Lung (tissue), 12 donors: ENCODE data around the gene FUNDC2. TPM values are rescaled to one million over a fixed set of nuclear protein-coding genes. Genes with fewer than 3 reads are reported as not detected.

Experiments used
- ATAC-seq: fragments of 200-7000 bp; cut with Tn5 transposase; one replicate; pipeline ENCODE4 v1.9.1; 2020; ENCODE audit warnings: moderate number of reproducible peaks; ENCODE audit not compliant: insufficient read depth, low FRiP score
- DNase-seq, 3 donors: peaks; one replicate each; pipeline ENCODE4 v3.0.0-alpha.2; 2013 to 2017
- H3K27ac ChIP-seq, 2 donors: one replicate each; pipeline ENCODE4 v1.5.1; 2013; ENCODE audit warnings: mild to moderate bottlenecking in 2 of 2, moderate library complexity in 2 of 2, control low read depth in 1 of 2, inconsistent platforms in 1 of 2, low read depth in 1 of 2, low read length in 1 of 2
- H3K27me3 ChIP-seq, 3 donors: one replicate each; pipeline ENCODE4 v1.5.1; 2013; ENCODE audit warnings: low read length in 2 of 3; ENCODE audit not compliant: control insufficient read depth in 3 of 3, insufficient read depth in 3 of 3
- H3K36me3 ChIP-seq, 4 donors: one replicate each; pipeline ENCODE4 v1.5.1; 2013; ENCODE audit warnings: low read length in 4 of 4, mild to moderate bottlenecking in 1 of 4, moderate library complexity in 1 of 4; ENCODE audit not compliant: control insufficient read depth in 4 of 4, insufficient read depth in 4 of 4
- H3K4me1 ChIP-seq, 5 donors: one replicate each; pipeline ENCODE4 v1.5.1; 2013; ENCODE audit warnings: low read length in 5 of 5, mild to moderate bottlenecking in 2 of 5, moderate library complexity in 1 of 5; ENCODE audit not compliant: control insufficient read depth in 5 of 5, insufficient read depth in 5 of 5
- H3K4me3 ChIP-seq: one replicate; pipeline ENCODE4 v1.5.1; 2013; ENCODE audit warnings: mild to moderate bottlenecking, control low read depth, moderate library complexity
- H3K9ac ChIP-seq, 2 donors: one replicate each; pipeline ENCODE4 v1.5.1; 2013; ENCODE audit warnings: low read length in 2 of 2, control low read depth in 1 of 2; ENCODE audit not compliant: insufficient read depth in 1 of 2
- H3K9me3 ChIP-seq, 4 donors: one replicate each; pipeline ENCODE4 v1.5.1; 2013; ENCODE audit warnings: low read length in 3 of 4, mild to moderate bottlenecking in 1 of 4, moderate library complexity in 1 of 4; ENCODE audit not compliant: control insufficient read depth in 4 of 4, insufficient read depth in 3 of 4
- WGBS, 2 donors: extraction: QIAGEN DNeasy Blood & Tissue Kit; methylation state at CpG; one replicate each; pipeline ENCODE4 v1.1.7; 2013; 5-methylcytosine and 5-hydroxymethylcytosine counted together
- polyA plus RNA-seq, 2 donors: library from polyadenylated mRNA; stranded (reverse); fragments of 200-250 nt; gene quantifications; one replicate each; pipeline ENCODE4 v1.2.1, GENCODE V29; 2013
- total RNA-seq, 2 donors: library from RNA; depleted of rRNA in 1 of 2; stranded (reverse); fragments of >200 nt in 1 of 2; gene quantifications; one replicate each; pipeline ENCODE4 v1.2.1, GENCODE V29; 2014 to 2021
- TF ChIP-seq, protein P1 (sequence below): IDR thresholded peaks from 2 replicates; pipeline ENCODE4 v1.5.1; 2012; ENCODE audit warnings: mild to moderate bottlenecking; ENCODE audit errors: control extremely low read depth, extremely low read depth
- donor health status: control.
- donor health status: control.
- donor health status: Bipolar disorder and iron deficiency.
- donor health status: healthy.
- donor health status: DM: yes; HTN: yes; CAD: no.

Gene FUNDC2
- total and polyA plus RNA-seq, 4 donors, result 43.5 to 106 (median 86.1) TPM

DNA sequence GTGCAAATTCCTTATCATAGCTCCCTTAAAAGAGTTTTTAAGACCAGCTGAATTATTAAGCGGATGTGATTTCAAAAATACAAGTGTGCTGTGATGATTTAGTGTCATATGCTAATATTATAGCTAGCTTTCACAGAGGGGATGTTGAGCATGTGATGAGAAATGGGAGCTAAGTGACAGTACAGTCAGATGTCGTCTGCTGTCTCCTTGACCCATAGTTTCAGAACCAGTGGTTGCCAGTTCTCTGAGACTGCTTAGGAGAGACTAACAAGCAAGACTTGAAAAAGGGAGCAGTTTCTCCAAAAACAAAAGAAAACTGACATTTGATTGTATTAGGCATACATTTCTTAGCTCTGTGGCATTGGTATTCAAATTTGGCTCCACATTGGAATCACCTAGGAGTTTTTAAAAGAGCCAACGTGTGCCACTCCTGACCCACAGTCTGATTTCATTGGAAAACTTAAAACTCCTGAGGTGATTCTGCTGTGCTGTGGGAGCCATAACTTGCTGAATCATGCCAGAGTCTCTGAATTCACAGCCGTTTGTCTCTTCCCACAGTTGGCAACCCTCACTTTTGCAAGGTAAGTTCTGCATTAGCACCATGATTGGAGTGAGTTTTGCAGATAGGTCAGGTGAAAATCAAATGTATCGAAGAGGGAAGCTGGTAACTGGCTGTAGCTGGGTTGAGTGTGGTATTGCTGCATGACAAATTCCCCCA is 20.3 kb downstream of the FUNDC2 start:
- peaks cover 0 to 14% (median 0%) of the 10 kb centered on the region in 5 donors for H3K4me1 ChIP-seq
- H3K27ac ChIP-seq, result no peak overlapping the region
- WGBS, 2 donors, result 64 to 82% methylated on average over 5 of the region's 5 CpGs
- H3K9ac ChIP-seq, result no peak overlapping the region
- H3K27me3 ChIP-seq, result no peaks in the 10 kb centered on the region
- no peak overlapping the region for H3K4me3 ChIP-seq
- ATAC-seq (no peak), DNase-seq (no peak)
- H3K36me3 ChIP-seq, result peaks cover 0 to 9% (median 4%) of the 10 kb centered on the region in 4 donors
- H3K9me3 ChIP-seq, result no peaks in the 10 kb centered on the region
- TF ChIP-seq, protein P1, sequence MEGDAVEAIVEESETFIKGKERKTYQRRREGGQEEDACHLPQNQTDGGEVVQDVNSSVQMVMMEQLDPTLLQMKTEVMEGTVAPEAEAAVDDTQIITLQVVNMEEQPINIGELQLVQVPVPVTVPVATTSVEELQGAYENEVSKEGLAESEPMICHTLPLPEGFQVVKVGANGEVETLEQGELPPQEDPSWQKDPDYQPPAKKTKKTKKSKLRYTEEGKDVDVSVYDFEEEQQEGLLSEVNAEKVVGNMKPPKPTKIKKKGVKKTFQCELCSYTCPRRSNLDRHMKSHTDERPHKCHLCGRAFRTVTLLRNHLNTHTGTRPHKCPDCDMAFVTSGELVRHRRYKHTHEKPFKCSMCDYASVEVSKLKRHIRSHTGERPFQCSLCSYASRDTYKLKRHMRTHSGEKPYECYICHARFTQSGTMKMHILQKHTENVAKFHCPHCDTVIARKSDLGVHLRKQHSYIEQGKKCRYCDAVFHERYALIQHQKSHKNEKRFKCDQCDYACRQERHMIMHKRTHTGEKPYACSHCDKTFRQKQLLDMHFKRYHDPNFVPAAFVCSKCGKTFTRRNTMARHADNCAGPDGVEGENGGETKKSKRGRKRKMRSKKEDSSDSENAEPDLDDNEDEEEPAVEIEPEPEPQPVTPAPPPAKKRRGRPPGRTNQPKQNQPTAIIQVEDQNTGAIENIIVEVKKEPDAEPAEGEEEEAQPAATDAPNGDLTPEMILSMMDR, result no peak

DNA sequence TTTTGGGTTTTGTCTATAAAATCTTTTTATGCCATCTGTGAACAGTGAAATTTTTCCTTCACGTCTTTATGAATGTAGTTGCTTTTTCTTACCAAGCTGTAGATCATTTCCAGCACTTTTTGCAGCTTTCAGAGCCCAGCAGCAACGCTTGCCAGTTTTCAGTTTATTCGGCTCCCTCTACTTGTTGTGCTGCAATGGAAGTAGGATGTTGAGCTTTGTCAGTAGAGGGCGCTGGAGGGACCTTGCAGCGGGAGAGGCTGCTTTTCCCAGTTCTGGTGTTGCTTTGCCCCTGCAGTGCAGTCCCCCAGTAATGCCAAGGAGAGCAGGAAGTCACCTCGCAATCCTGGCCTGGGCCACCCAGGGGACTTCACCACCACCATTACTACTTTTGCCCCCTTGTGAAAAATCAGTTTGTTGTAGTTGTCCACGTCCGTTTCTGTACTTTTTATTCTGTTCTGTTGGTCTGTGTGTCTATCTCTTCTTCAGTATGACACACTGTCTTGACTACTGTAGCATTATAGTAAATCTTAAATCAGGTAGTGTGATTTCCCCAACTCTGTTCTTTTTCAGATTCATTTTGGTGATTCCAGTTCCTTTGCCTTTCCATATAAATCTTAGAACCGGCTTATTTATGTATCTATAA is 22.5 kb downstream of the FUNDC2 start:
- Histone ChIP-seq H3K36me3 (peaks cover 0 to 12% (median 4%) of the 10 kb centered on the region in 4 donors), H3K4me3 (no peak overlapping the region), H3K9ac (no peak overlapping the region), H3K4me1 (peaks cover 0 to 11% (median 0%) of the 10 kb centered on the region in 5 donors), H3K27me3 (no peaks in the 10 kb centered on the region), H3K27ac (no peak overlapping the region), H3K9me3 (no peaks in the 10 kb centered on the region)
- TF ChIP-seq, protein P1, result peak; percentile 17
- 42 to 58% methylated on average over 9 of the region's 9 CpGs for WGBS, 2 donors
- DNase-seq, result peak; percentile 45 to 74 (median 67)
- no peak for ATAC-seq

DNA sequence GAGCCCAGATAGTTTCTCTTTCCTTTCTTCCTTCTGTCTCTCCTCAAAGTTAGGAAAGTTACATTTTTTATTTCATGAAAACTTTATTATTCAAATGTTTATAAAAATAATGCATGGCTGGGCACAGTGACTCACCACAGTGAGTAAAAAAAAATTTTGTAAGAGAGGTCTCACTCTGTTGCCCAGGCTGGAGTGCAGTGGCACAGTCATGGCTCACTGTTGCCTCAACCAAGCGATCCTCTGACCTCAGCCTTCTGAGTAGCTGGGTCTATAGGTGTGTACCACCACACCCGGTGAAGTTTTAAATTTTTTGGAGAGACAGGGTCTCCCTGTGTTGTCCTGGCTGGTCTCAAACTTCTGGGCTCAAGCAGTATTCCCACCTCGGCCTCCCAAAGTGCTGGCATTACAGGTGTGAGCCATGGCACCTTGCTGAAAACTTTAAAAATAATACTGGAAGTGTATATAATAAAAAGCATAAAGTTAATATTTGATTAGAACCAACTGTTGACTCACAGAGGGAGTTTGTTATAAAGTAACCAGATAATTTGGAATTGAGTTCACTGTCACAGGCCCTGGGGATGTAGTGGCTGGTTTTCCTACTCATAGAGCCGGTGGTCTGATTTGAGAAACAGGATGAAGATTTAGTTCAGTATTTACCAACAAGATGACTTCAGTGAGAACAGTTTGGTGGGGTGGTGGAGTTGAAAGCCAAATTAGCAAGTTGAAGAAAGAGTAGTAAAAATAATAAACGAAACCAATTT is 26.3 kb downstream of the FUNDC2 start:
- no peak for ATAC-seq
- H3K4me3 ChIP-seq, result no peak overlapping the region
- TF ChIP-seq, protein P1, result no peak
- no peak for DNase-seq
- no peak overlapping the region for H3K9ac ChIP-seq
- 73 to 89% methylated on average over 5 of the region's 5 CpGs for WGBS, 2 donors
- no peak overlapping the region for H3K27ac ChIP-seq
- H3K36me3 ChIP-seq, result peaks cover 0 to 12% (median 0%) of the 10 kb centered on the region in 4 donors
- H3K27me3 ChIP-seq, result no peaks in the 10 kb centered on the region
- H3K4me1 ChIP-seq, result peaks cover 0 to 7% (median 0%) of the 10 kb centered on the region in 5 donors
- no peaks in the 10 kb centered on the region for H3K9me3 ChIP-seq
